GM23338 (cell line): ENCODE data around the gene TENT5A. TPM values are rescaled to one million over a fixed set of nuclear protein-coding genes. Genes with fewer than 3 reads are reported as not detected.

Experiments
- ATAC-seq: fragments of 200-7000 bp; cut with Tn5 transposase; 3 replicates; pipeline ENCODE4 v1.9.1; 2020
- DNase-seq: peaks from one replicate; pipeline ENCODE4 v3.0.0-alpha.2; 2015; ENCODE audit warnings: low spot score
- H2AFZ ChIP-seq: fragments of 200-600 bp; sonication (generic); 2 replicates; pipeline ENCODE4 v1.8.0; 2016; ENCODE audit warnings: antibody characterized with exemption, mild to moderate bottlenecking, moderate library complexity
- H3F3A ChIP-seq: fragments of 200-600 bp; sonication (generic); replicated peaks from 2 replicates; pipeline ENCODE4 v1.8.0; 2017; ENCODE audit warnings: antibody characterized with exemption, mixed run types, low read depth
- H3K27ac ChIP-seq: fragments of 200-600 bp; sonication (generic); 2 replicates; pipeline ENCODE4 v1.6.1; 2016; ENCODE audit warnings: low read depth
- H3K27me3 ChIP-seq: fragments of 200-600 bp; sonication (generic); 2 replicates; pipeline ENCODE4 v1.8.0; 2016; ENCODE audit warnings: mild to moderate bottlenecking, mixed run types, moderate library complexity; ENCODE audit not compliant: insufficient read depth
- H3K36me3 ChIP-seq: fragments of 200-600 bp; sonication (generic); 2 replicates; pipeline ENCODE4 v1.8.0; 2016; ENCODE audit warnings: mild to moderate bottlenecking; ENCODE audit not compliant: insufficient read depth
- H3K4me1 ChIP-seq: fragments of 200-600 bp; sonication (generic); 2 replicates; pipeline ENCODE4 v1.8.0; 2016; ENCODE audit warnings: mild to moderate bottlenecking, moderate library complexity; ENCODE audit not compliant: insufficient read depth
- H3K4me2 ChIP-seq: fragments of 200-600 bp; sonication (generic); 2 replicates; pipeline ENCODE4 v1.7.1; 2017; ENCODE audit warnings: mixed run types
- H3K4me3 ChIP-seq: fragments of 200-600 bp; sonication (generic); 2 replicates; pipeline ENCODE4 v1.6.1; 2016; ENCODE audit warnings: mixed run types
- H3K79me2 ChIP-seq: fragments of 200-600 bp; sonication (generic); replicated peaks from 2 replicates; pipeline ENCODE4 v1.8.0; 2017; ENCODE audit warnings: mild to moderate bottlenecking; ENCODE audit not compliant: insufficient read depth
- H3K9me2 ChIP-seq: fragments of 200-600 bp; sonication (generic); 2 replicates; pipeline ENCODE4 v1.8.0; 2017; ENCODE audit not compliant: insufficient read depth
- H4K20me1 ChIP-seq: fragments of 200-600 bp; sonication (generic); replicated peaks from 2 replicates; pipeline ENCODE4 v1.8.0; 2017; ENCODE audit warnings: mild to moderate bottlenecking; ENCODE audit not compliant: insufficient read depth
- H3K27ac Mint-ChIP-seq: 2 replicates; pipeline ENCODE4 v1.8.0; 2020; ENCODE audit warnings: inconsistent platforms, mild to moderate bottlenecking, moderate library complexity, mixed read lengths
- H3K27me3 Mint-ChIP-seq: 3 replicates; pipeline ENCODE4 v1.8.0; 2022; ENCODE audit warnings: low read depth, mild to moderate bottlenecking, moderate library complexity, mixed read lengths, inconsistent platforms; ENCODE audit not compliant: insufficient read depth, poor library complexity
- H3K36me3 Mint-ChIP-seq: 3 replicates; pipeline ENCODE4 v1.8.0; 2021; ENCODE audit warnings: low read depth, mild to moderate bottlenecking, inconsistent platforms, moderate library complexity, mixed read lengths
- H3K4me1 Mint-ChIP-seq: 3 replicates; pipeline ENCODE4 v1.8.0; 2020; ENCODE audit warnings: mild to moderate bottlenecking, inconsistent platforms, mixed read lengths
- H3K4me3 Mint-ChIP-seq: 3 replicates; pipeline ENCODE4 v1.8.0; 2021; ENCODE audit warnings: moderate library complexity, mild to moderate bottlenecking, inconsistent platforms, mixed read lengths
- H3K9me3 Mint-ChIP-seq: 3 replicates; pipeline ENCODE4 v1.8.0; 2020; ENCODE audit warnings: moderate library complexity, mild to moderate bottlenecking, inconsistent platforms, mixed read lengths
- CREB1 ChIP-seq: fragments of 250-450 bp; sonication (Bioruptor Pico); IDR thresholded peaks from 2 replicates; pipeline ENCODE4 v1.5.0; 2020; ENCODE audit warnings: low read depth, mild to moderate bottlenecking, moderate library complexity
- EZH2 ChIP-seq: fragments of 200-600 bp; sonication (generic); IDR thresholded peaks from one replicate; pipeline ENCODE4 v1.8.0; 2017; ENCODE audit warnings: antibody characterized with exemption, mild to moderate bottlenecking, low read depth; ENCODE audit not compliant: unreplicated experiment
- EZH2phosphoT487 ChIP-seq: fragments of 200-600 bp; sonication (generic); IDR thresholded peaks from one replicate; pipeline ENCODE4 v1.8.1; 2018; ENCODE audit warnings: antibody characterized with exemption; ENCODE audit not compliant: unreplicated experiment
- JUNB ChIP-seq: IDR thresholded peaks from one replicate; pipeline ENCODE4 v1.6.1; 2016; ENCODE audit warnings: antibody characterized with exemption; ENCODE audit not compliant: unreplicated experiment
- NANOG ChIP-seq: IDR thresholded peaks from 2 replicates; pipeline ENCODE4 v1.6.1; 2016; ENCODE audit warnings: antibody characterized with exemption, borderline replicate concordance
- POLR2AphosphoS5 ChIP-seq: IDR thresholded peaks from 2 replicates; pipeline ENCODE4 v1.6.1; 2016; ENCODE audit warnings: antibody characterized with exemption, low read depth
- STAT1 ChIP-seq: IDR thresholded peaks from one replicate; pipeline ENCODE4 v1.6.1; 2016; ENCODE audit warnings: antibody characterized with exemption; ENCODE audit not compliant: unreplicated experiment
- ZNF114 ChIP-seq: fragments of 250-450 bp; sonication (Bioruptor Pico); IDR thresholded peaks from 2 replicates; pipeline ENCODE4 v1.5.0; 2020; ENCODE audit warnings: mild to moderate bottlenecking, moderate library complexity
- ZNF331 ChIP-seq: fragments of 250-450 bp; sonication (Bioruptor Pico); IDR thresholded peaks from 2 replicates; pipeline ENCODE4 v1.5.0; 2020; ENCODE audit warnings: low read depth, mild to moderate bottlenecking, moderate library complexity
- polyA plus RNA-seq: library from polyadenylated mRNA; unstranded; fragments of >200 nt; fragmentation: Nextera tagmentation; extraction: Ambion mirVana; gene quantifications from 2 replicates; pipeline ENCODE4 v1.2.1, GENCODE V29; 2016
- total RNA-seq: library from RNA; depleted of rRNA; stranded (reverse); fragments of >200 nt; shearing (Covaris generic); gene quantifications from 2 replicates; pipeline ENCODE4 v1.2.3, GENCODE V29; 2014
- TF ChIP-seq, protein P1 (sequence below): IDR thresholded peaks from 2 replicates; pipeline ENCODE4 v1.6.1; 2016; ENCODE audit warnings: antibody characterized with exemption
- TF ChIP-seq, protein P2 (sequence below): IDR thresholded peaks from one replicate; pipeline ENCODE4 v1.6.1; 2018; ENCODE audit warnings: antibody characterized with exemption; ENCODE audit not compliant: unreplicated experiment
- TF ChIP-seq, protein P3 (sequence below), 2 experiments: fragments of 200-600 bp in 1 of 2; sonication (generic) in 1 of 2; conservative IDR thresholded peaks; 2 replicates each; pipeline versions ENCODE4 v1.5.1 to v1.6.1; 2016 to 2017; ENCODE audit warnings: antibody characterized with exemption in 2 of 2, low read depth in 2 of 2, mild to moderate bottlenecking in 2 of 2, moderate library complexity in 1 of 2

TENT5A gene
- total and polyA plus RNA-seq, 2 experiments from 2014 or later, result 3.8 to 4.7 TPM

DNA sequence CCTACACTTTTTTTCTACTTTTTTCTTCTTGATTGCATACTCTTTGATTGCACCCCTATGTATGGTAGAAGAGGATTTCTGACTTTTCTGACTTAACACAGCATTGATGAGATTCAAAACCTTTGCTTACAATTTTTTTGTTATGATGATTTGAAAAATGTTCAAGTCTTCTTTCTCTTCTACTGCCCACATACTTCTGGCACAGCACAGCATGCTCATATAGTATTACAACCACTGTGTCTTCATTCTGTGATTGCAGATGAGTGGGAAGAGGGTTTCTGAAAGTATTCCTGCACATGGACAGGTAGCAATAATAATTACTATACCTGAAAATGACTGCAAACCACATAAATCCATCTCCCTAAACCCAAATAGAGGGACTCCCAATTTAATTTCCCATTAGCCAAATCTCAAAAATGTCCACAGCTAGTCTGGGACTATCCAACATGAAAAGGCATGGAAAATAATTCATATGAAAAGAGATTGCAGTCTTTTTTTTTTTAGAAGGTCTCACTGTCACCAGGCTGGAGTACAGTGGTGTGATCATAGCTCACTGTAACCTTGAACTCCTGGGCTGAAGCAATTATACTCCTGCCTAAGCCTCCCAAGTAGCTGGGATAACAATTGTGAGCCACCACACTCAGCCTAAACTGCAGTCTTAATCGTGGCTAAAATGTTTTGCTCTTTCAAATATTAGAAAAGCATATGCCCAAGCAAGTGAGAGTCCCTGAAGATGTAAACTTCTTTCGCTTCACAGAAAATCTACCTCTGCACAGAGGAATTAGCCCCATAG lies 15.9 kb upstream of the TENT5A start:
- Histone ChIP-seq H3K27me3 (no peaks in the 10 kb centered on the region), H2AFZ (no peak overlapping the region), H3K4me2 (no peak overlapping the region), H3K4me1 (peaks cover 18% of the 10 kb centered on the region), H3K27ac (no peak overlapping the region), H3K36me3 (no peaks in the 10 kb centered on the region), H4K20me1 (no peaks in the 10 kb centered on the region), H3K9me2 (peaks cover 5% of the 10 kb centered on the region; the same call in 1 of the 2 replicates), H3K4me3 (no peak overlapping the region), H3F3A (no peaks in the 10 kb centered on the region), H3K79me2 (no peaks in the 10 kb centered on the region)
- ATAC-seq, result no peak
- H3K27me3 Mint-ChIP-seq, result no peaks in the 10 kb centered on the region
- H3K9me3 Mint-ChIP-seq, result no peaks in the 10 kb centered on the region; the same call in 2 of the 3 replicates
- H3K4me3 Mint-ChIP-seq, result no peak overlapping the region
- no peaks in the 10 kb centered on the region for H3K36me3 Mint-ChIP-seq
- DNase-seq, result no peak
- peaks cover 12% of the 10 kb centered on the region; the same call in 2 of the 3 replicates for H3K4me1 Mint-ChIP-seq
- H3K27ac Mint-ChIP-seq, result no peak overlapping the region
- TF ChIP-seq POLR2AphosphoS5, result no peak

GRCh38 chr6:81767163-81767891 lies 14.8 kb upstream of the TENT5A start:
- no peak overlapping the region; the same call in 1 of the 2 replicates for H2AFZ ChIP-seq
- H3K4me1 ChIP-seq, result peaks cover 18% of the 10 kb centered on the region
- no peaks in the 10 kb centered on the region for H3F3A ChIP-seq
- H3K36me3 Mint-ChIP-seq, result no peaks in the 10 kb centered on the region
- ATAC-seq (peak; percentile 35; the same call in 1 of the 3 replicates), DNase-seq (peak; percentile 26)
- no peak overlapping the region for H3K4me2 ChIP-seq
- no peaks in the 10 kb centered on the region for H4K20me1 ChIP-seq
- H3K79me2 ChIP-seq, result no peaks in the 10 kb centered on the region
- no peaks in the 10 kb centered on the region for H3K27me3 ChIP-seq
- no peaks in the 10 kb centered on the region for H3K27me3 Mint-ChIP-seq
- H3K4me1 Mint-ChIP-seq, result peaks cover 12% of the 10 kb centered on the region; the same call in 2 of the 3 replicates
- peaks cover 5% of the 10 kb centered on the region; the same call in 1 of the 2 replicates for H3K9me2 ChIP-seq
- H3K4me3 ChIP-seq, result no peak overlapping the region
- H3K27ac Mint-ChIP-seq, result no peak overlapping the region
- H3K9me3 Mint-ChIP-seq, result no peaks in the 10 kb centered on the region; the same call in 2 of the 3 replicates
- H3K36me3 ChIP-seq, result no peaks in the 10 kb centered on the region
- no peak overlapping the region for H3K4me3 Mint-ChIP-seq
- no peak overlapping the region for H3K27ac ChIP-seq
- no peak for TF ChIP-seq STAT1
- no peak for TF ChIP-seq CREB1 (CRISPR knock-in tag)
- TF ChIP-seq NANOG, result no peak
- no peak for TF ChIP-seq EZH2phosphoT487
- no peak for TF ChIP-seq ZNF331 (CRISPR knock-in tag)
- no peak for TF ChIP-seq ZNF114
- TF ChIP-seq POLR2AphosphoS5, result no peak
- TF ChIP-seq JUNB, result no peak
- TF ChIP-seq, protein P1, sequence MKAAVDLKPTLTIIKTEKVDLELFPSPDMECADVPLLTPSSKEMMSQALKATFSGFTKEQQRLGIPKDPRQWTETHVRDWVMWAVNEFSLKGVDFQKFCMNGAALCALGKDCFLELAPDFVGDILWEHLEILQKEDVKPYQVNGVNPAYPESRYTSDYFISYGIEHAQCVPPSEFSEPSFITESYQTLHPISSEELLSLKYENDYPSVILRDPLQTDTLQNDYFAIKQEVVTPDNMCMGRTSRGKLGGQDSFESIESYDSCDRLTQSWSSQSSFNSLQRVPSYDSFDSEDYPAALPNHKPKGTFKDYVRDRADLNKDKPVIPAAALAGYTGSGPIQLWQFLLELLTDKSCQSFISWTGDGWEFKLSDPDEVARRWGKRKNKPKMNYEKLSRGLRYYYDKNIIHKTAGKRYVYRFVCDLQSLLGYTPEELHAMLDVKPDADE, result no peak
- TF ChIP-seq, protein P2, sequence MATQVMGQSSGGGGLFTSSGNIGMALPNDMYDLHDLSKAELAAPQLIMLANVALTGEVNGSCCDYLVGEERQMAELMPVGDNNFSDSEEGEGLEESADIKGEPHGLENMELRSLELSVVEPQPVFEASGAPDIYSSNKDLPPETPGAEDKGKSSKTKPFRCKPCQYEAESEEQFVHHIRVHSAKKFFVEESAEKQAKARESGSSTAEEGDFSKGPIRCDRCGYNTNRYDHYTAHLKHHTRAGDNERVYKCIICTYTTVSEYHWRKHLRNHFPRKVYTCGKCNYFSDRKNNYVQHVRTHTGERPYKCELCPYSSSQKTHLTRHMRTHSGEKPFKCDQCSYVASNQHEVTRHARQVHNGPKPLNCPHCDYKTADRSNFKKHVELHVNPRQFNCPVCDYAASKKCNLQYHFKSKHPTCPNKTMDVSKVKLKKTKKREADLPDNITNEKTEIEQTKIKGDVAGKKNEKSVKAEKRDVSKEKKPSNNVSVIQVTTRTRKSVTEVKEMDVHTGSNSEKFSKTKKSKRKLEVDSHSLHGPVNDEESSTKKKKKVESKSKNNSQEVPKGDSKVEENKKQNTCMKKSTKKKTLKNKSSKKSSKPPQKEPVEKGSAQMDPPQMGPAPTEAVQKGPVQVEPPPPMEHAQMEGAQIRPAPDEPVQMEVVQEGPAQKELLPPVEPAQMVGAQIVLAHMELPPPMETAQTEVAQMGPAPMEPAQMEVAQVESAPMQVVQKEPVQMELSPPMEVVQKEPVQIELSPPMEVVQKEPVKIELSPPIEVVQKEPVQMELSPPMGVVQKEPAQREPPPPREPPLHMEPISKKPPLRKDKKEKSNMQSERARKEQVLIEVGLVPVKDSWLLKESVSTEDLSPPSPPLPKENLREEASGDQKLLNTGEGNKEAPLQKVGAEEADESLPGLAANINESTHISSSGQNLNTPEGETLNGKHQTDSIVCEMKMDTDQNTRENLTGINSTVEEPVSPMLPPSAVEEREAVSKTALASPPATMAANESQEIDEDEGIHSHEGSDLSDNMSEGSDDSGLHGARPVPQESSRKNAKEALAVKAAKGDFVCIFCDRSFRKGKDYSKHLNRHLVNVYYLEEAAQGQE, result no peak
- TF ChIP-seq, protein P3, sequence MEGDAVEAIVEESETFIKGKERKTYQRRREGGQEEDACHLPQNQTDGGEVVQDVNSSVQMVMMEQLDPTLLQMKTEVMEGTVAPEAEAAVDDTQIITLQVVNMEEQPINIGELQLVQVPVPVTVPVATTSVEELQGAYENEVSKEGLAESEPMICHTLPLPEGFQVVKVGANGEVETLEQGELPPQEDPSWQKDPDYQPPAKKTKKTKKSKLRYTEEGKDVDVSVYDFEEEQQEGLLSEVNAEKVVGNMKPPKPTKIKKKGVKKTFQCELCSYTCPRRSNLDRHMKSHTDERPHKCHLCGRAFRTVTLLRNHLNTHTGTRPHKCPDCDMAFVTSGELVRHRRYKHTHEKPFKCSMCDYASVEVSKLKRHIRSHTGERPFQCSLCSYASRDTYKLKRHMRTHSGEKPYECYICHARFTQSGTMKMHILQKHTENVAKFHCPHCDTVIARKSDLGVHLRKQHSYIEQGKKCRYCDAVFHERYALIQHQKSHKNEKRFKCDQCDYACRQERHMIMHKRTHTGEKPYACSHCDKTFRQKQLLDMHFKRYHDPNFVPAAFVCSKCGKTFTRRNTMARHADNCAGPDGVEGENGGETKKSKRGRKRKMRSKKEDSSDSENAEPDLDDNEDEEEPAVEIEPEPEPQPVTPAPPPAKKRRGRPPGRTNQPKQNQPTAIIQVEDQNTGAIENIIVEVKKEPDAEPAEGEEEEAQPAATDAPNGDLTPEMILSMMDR (conservative IDR thresholded peaks at IDR 0.05; ENCODE audit: low read depth in 2 of 2), result no peak
- no peak for TF ChIP-seq EZH2
